ENCODE results near the gene HSD17B2. TPM values are rescaled to one million over a fixed set of nuclear protein-coding genes. Genes with fewer than 3 reads are reported as not detected.
A peak's percentile ranks its signal among the peaks of the same experiment; 100 is the strongest.

The HSD17B2 gene
- total and polyA plus RNA-seq, 4 donors = 47.7 to 126 (median 103) TPM

GRCh38 chr16:82083710-82084353 lies 48.8 kb downstream of the HSD17B2 start:
- Histone ChIP-seq H3K4me3 (ENCODE audit: low read depth in 1 of 3, low read length in 3 of 3) (peak overlapping the region in 2 of 3 donors; percentile 19 to 35), H3K9me3 (ENCODE audit: control insufficient read depth in 4 of 4, low read length in 3 of 4) (no peaks in the 10 kb centered on the region), H3K27ac (ENCODE audit: low read depth in 1 of 2, low read length in 2 of 2) (peak overlapping the region; percentile 88 to 90), H3K27me3 (ENCODE audit: control insufficient read depth in 4 of 4, insufficient read depth in 4 of 4, low read length in 3 of 4) (no peaks in the 10 kb centered on the region), H3K9ac (ENCODE audit: low read depth in 1 of 2, low read length in 2 of 2) (peak overlapping the region in 1 of 2 donors; percentile 43), H3K36me3 (ENCODE audit: control insufficient read depth in 4 of 4, insufficient read depth in 3 of 4, low read depth in 1 of 4, low read length in 3 of 4) (peaks cover 0 to 2% (median 0%) of the 10 kb centered on the region in 4 donors), H3K4me1 (ENCODE audit: control insufficient read depth in 4 of 4, insufficient read depth in 4 of 4, low read length in 3 of 4) (peaks cover 11 to 82% (median 60%) of the 10 kb centered on the region in 4 donors)
- WGBS = 30% methylated on average over 6 of the region's 6 CpGs
- TF ChIP-seq EGR1 (IDR thresholded peaks at IDR 0.05; ENCODE audit: low read depth in 2 of 2) (peak; percentile 50 to 69), NR2F2 (IDR thresholded peaks at IDR 0.05) (peak; percentile 73), SP1 (IDR thresholded peaks at IDR 0.05) (peak; percentile 97), YY1 (IDR thresholded peaks at IDR 0.05) (peak; percentile 61), MAX (IDR thresholded peaks at IDR 0.05) (peak; percentile 49), GABPA (IDR thresholded peaks at IDR 0.05 in 1 of 2, conservative IDR thresholded peaks at IDR 0.05 in 1 of 2) (no peak), JUND (IDR thresholded peaks at IDR 0.05) (peak; percentile 28 to 82), TAF1 (conservative IDR thresholded peaks at IDR 0.05) (no peak), FOXA1 (IDR thresholded peaks at IDR 0.05) (no peak), FOXA2 (IDR thresholded peaks at IDR 0.05) (peak; percentile 5), RAD21 (IDR thresholded peaks at IDR 0.05) (peak; percentile 6 to 42), HNF4G (IDR thresholded peaks at IDR 0.05) (peak; percentile 65), HNF4A (conservative IDR thresholded peaks at IDR 0.05) (peak; percentile 89 to 97), RXRA (IDR thresholded peaks at IDR 0.05) (peak; percentile 92 to 94), ZBTB33 (IDR thresholded peaks at IDR 0.05) (peak; percentile 68)
- TF ChIP-seq, protein P1, sequence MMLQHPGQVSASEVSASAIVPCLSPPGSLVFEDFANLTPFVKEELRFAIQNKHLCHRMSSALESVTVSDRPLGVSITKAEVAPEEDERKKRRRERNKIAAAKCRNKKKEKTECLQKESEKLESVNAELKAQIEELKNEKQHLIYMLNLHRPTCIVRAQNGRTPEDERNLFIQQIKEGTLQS (IDR thresholded peaks at IDR 0.05) = no peak
- TF ChIP-seq, protein P2, sequence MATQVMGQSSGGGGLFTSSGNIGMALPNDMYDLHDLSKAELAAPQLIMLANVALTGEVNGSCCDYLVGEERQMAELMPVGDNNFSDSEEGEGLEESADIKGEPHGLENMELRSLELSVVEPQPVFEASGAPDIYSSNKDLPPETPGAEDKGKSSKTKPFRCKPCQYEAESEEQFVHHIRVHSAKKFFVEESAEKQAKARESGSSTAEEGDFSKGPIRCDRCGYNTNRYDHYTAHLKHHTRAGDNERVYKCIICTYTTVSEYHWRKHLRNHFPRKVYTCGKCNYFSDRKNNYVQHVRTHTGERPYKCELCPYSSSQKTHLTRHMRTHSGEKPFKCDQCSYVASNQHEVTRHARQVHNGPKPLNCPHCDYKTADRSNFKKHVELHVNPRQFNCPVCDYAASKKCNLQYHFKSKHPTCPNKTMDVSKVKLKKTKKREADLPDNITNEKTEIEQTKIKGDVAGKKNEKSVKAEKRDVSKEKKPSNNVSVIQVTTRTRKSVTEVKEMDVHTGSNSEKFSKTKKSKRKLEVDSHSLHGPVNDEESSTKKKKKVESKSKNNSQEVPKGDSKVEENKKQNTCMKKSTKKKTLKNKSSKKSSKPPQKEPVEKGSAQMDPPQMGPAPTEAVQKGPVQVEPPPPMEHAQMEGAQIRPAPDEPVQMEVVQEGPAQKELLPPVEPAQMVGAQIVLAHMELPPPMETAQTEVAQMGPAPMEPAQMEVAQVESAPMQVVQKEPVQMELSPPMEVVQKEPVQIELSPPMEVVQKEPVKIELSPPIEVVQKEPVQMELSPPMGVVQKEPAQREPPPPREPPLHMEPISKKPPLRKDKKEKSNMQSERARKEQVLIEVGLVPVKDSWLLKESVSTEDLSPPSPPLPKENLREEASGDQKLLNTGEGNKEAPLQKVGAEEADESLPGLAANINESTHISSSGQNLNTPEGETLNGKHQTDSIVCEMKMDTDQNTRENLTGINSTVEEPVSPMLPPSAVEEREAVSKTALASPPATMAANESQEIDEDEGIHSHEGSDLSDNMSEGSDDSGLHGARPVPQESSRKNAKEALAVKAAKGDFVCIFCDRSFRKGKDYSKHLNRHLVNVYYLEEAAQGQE (IDR thresholded peaks at IDR 0.05) = peak; percentile 44
- TF ChIP-seq, protein P3, sequence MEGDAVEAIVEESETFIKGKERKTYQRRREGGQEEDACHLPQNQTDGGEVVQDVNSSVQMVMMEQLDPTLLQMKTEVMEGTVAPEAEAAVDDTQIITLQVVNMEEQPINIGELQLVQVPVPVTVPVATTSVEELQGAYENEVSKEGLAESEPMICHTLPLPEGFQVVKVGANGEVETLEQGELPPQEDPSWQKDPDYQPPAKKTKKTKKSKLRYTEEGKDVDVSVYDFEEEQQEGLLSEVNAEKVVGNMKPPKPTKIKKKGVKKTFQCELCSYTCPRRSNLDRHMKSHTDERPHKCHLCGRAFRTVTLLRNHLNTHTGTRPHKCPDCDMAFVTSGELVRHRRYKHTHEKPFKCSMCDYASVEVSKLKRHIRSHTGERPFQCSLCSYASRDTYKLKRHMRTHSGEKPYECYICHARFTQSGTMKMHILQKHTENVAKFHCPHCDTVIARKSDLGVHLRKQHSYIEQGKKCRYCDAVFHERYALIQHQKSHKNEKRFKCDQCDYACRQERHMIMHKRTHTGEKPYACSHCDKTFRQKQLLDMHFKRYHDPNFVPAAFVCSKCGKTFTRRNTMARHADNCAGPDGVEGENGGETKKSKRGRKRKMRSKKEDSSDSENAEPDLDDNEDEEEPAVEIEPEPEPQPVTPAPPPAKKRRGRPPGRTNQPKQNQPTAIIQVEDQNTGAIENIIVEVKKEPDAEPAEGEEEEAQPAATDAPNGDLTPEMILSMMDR (IDR thresholded peaks at IDR 0.05; ENCODE audit: low read depth, low read length, missing input control) = no peak
- DNase-seq (ENCODE audit: low spot score) = no peak
